Endothelial cell of umbilical vein (primary cell): ENCODE measurements around the gene GDNF. TPM values are rescaled to one million over a fixed set of nuclear protein-coding genes. Genes with fewer than 3 reads are reported as not detected.

ENCODE experiments used
- BruUV-seq: library from RNA; stranded (reverse); fragments of 400-500 nt; replicated peaks from 2 replicates; lab custom pipeline; 2021; lab: Mats Ljungman, UMichigan
- CTCF ChIA-PET: fragments of 300-600, 350-600 bp; sonication (Branson Sonifier 250); formaldehyde crosslinking; loops from one replicate; lab custom pipeline; 2021; ENCODE audit warnings: antibody characterized with exemption, inconsistent platforms; lab: Charles Lee
- POLR2A ChIA-PET: fragments of 300-600, 350-600 bp; sonication (Branson Sonifier 250); formaldehyde crosslinking; loops from one replicate; lab custom pipeline; 2021; ENCODE audit warnings: antibody characterized with exemption, inconsistent platforms; lab: Charles Lee
- DNase-seq: peaks from one replicate; pipeline ENCODE4 v3.0.0-alpha.2; 2011; ENCODE audit warnings: low read depth, low spot score
- FAIRE-seq: peaks from 2 replicates; lab custom pipeline; 2011; peaks lifted over from hg19 to GRCh38; lab: Jason Lieb, UNC
- H2AFZ ChIP-seq: 2 replicates; pipeline ENCODE4 v1.6.0; 2012; ENCODE audit warnings: low read depth, low read length, control low read depth, inconsistent platforms
- H3K27ac ChIP-seq: 2 replicates; pipeline ENCODE4 v1.5.1; 2011; ENCODE audit warnings: low read depth, mild to moderate bottlenecking, control low read depth, low read length, moderate library complexity; ENCODE audit not compliant: insufficient read depth
- H3K27me3 ChIP-seq, 2 experiments: 2 replicates each; pipeline versions ENCODE4 v1.6.0 to v1.6.1; 2011; ENCODE audit warnings: low read length in 2 of 2, mixed read lengths in 1 of 2; ENCODE audit not compliant: control insufficient read depth in 2 of 2, insufficient read depth in 2 of 2
- H3K36me3 ChIP-seq, 2 experiments: 2 replicates in 1 of 2; 3 replicates in 1 of 2; pipeline ENCODE4 v1.5.1; 2011; ENCODE audit warnings: low read length in 2 of 2, mild to moderate bottlenecking in 1 of 2, moderate library complexity in 1 of 2; ENCODE audit not compliant: control insufficient read depth in 2 of 2, insufficient read depth in 2 of 2; ENCODE audit errors: extremely low read depth in 1 of 2
- H3K4me1 ChIP-seq: 3 replicates; pipeline ENCODE4 v1.5.1; 2011; ENCODE audit warnings: mild to moderate bottlenecking, low read length; ENCODE audit not compliant: control insufficient read depth, insufficient read depth; ENCODE audit errors: extremely low read depth
- H3K4me2 ChIP-seq: 2 replicates; pipeline ENCODE4 v1.6.1; 2011; ENCODE audit warnings: low read length, control low read depth, mixed read lengths; ENCODE audit not compliant: insufficient read depth
- H3K4me3 ChIP-seq, 3 experiments: fragments of 200-600 bp in 1 of 3; sonication (generic), shearing (Covaris generic) in 1 of 3; replicated peaks in 1 of 3; 2 replicates each; pipeline ENCODE4 v1.5.1; 2011 to 2016; ENCODE audit warnings: control low read depth in 3 of 3, low read length in 3 of 3, mild to moderate bottlenecking in 2 of 3, inconsistent platforms in 1 of 3, low read depth in 1 of 3, moderate library complexity in 1 of 3; ENCODE audit not compliant: insufficient read depth in 1 of 3
- H3K79me2 ChIP-seq: 2 replicates; pipeline ENCODE4 v1.6.0; 2012; ENCODE audit warnings: low read length, inconsistent platforms; ENCODE audit not compliant: control insufficient read depth, insufficient read depth
- H3K9ac ChIP-seq: replicated peaks from 2 replicates; pipeline ENCODE3; 2011; ENCODE audit warnings: low read length, control low read depth; ENCODE audit not compliant: insufficient read depth; ENCODE audit errors: extremely low read depth
- H3K9me1 ChIP-seq: replicated peaks from 3 replicates; pipeline ENCODE4 v1.6.0; 2011; ENCODE audit warnings: mild to moderate bottlenecking, low read length; ENCODE audit not compliant: control insufficient read depth, insufficient read depth; ENCODE audit errors: extremely low read depth
- H3K9me3 ChIP-seq: replicated peaks from 2 replicates; pipeline ENCODE4 v1.5.1; 2012; ENCODE audit warnings: low read length, inconsistent platforms; ENCODE audit not compliant: control insufficient read depth, insufficient read depth
- H4K20me1 ChIP-seq: replicated peaks from 2 replicates; pipeline ENCODE3; 2011; ENCODE audit warnings: mild to moderate bottlenecking, low read length; ENCODE audit not compliant: control insufficient read depth, insufficient read depth; ENCODE audit errors: extremely low read depth
- CTCF ChIP-seq, 2 donors: IDR thresholded peaks; 1 replicate in 1 of 2; 2 replicates in 1 of 2; pipeline ENCODE4 v1.5.1; 2011; ENCODE audit warnings: low read length in 2 of 2, mild to moderate bottlenecking in 2 of 2, moderate library complexity in 2 of 2, control low read depth in 1 of 2, inconsistent platforms in 1 of 2, low read depth in 1 of 2; ENCODE audit not compliant: insufficient read depth in 1 of 2; ENCODE audit errors: extremely low read depth in 1 of 2
- EZH2 ChIP-seq: IDR thresholded peaks from 2 replicates; pipeline ENCODE4 v1.6.1; 2012; ENCODE audit warnings: borderline replicate concordance, low read depth, mild to moderate bottlenecking, moderate library complexity, low read length, inconsistent platforms; ENCODE audit not compliant: severe bottlenecking
- FOS ChIP-seq: IDR thresholded peaks from 2 replicates; pipeline ENCODE4 v1.6.1; 2011; ENCODE audit warnings: mild to moderate bottlenecking, low read length, moderate library complexity, borderline replicate concordance; ENCODE audit not compliant: insufficient read depth
- GATA2 ChIP-seq: IDR thresholded peaks from 2 replicates; pipeline ENCODE4 v1.7.0; 2011; ENCODE audit warnings: low read depth, mild to moderate bottlenecking, moderate library complexity, mixed read lengths, low read length; ENCODE audit not compliant: insufficient read length, insufficient read depth
- JUN ChIP-seq: IDR thresholded peaks from 2 replicates; pipeline ENCODE4 v1.6.1; 2011; ENCODE audit warnings: borderline replicate concordance, low read depth; ENCODE audit not compliant: insufficient read length, insufficient read depth
- MAX ChIP-seq: IDR thresholded peaks from 2 replicates; pipeline ENCODE4 v1.6.1; 2011; ENCODE audit not compliant: insufficient read depth, insufficient read length
- MYC ChIP-seq: IDR thresholded peaks from one replicate; pipeline ENCODE4 v1.6.1; 2011; ENCODE audit warnings: mild to moderate bottlenecking, low read depth, low read length
- POLR2A ChIP-seq: IDR thresholded peaks from 2 replicates; pipeline ENCODE4 v1.6.1; 2012; ENCODE audit warnings: low read depth, mild to moderate bottlenecking, control low read depth, low read length
- POLR2AphosphoS5 ChIP-seq: IDR thresholded peaks from 2 replicates; pipeline ENCODE4 v1.6.1; 2012; ENCODE audit warnings: low read depth, mild to moderate bottlenecking, control low read depth, low read length, moderate library complexity; ENCODE audit not compliant: insufficient read depth
- dilution Hi-C: fragments of 300-500 bp; cut with MboI; formaldehyde crosslinking; loops from one replicate; pipeline ENCODE4 v1.15.0; 2019; ENCODE audit warnings: low sequenced_read_pairs; ENCODE audit not compliant: extremely low pct_ligation_motif_present
- intact Hi-C: fragments of 100-400 bp; cut with micrococcal nuclease; formaldehyde crosslinking; loops from one replicate; pipeline ENCODE4 v1.10.0; 2022
- polyA plus RNA-seq, 4 experiments: library from polyadenylated mRNA; depleted of rRNA in 3 of 4; stranded (reverse) in 3 of 4; unstranded in 1 of 4; fragments of >200 nt; gene quantifications; 2 replicates each; pipeline versions ENCODE4 v1.2.1 to v1.2.3, GENCODE V29; 2011 to 2012; ENCODE audit warnings: missing spikeins in 1 of 4
- total RNA-seq: library from RNA; stranded (reverse); gene quantifications from 2 replicates; pipeline ENCODE4 v1.2.3, GENCODE V29; 2021

GDNF gene
- total and polyA plus RNA-seq, 2 donors (not counting 3 experiments of a cell fraction or from before 2014, with no cell fraction given): not detected

GRCh38 chr5:37836592-37837413 is 3.0 kb downstream of the GDNF start:
- no TSS peak for BruUV-seq
- dilution Hi-C loops (no loop called here), intact Hi-C loops (loop anchor here (1.0 to 5.0 kb wide), 2 partner anchors 120 to 356 kb away; no protein-coding TSS in a partner anchor)
- no peaks in the 10 kb centered on the region for H3K9me1 ChIP-seq
- DNase-seq (peak; percentile 16), FAIRE-seq (no peak)
- H3K27ac ChIP-seq: no peak overlapping the region
- peaks cover 83 to 96% of the 10 kb centered on the region in 2 experiments for H3K27me3 ChIP-seq
- H3K9me3 ChIP-seq: no peaks in the 10 kb centered on the region
- H3K4me3 ChIP-seq: peak overlapping the region in 2 of 3 experiments; percentile 1 to 14
- H2AFZ ChIP-seq: peak overlapping the region; percentile 44
- POLR2A ChIA-PET: no interaction called here
- peaks cover 24% of the 10 kb centered on the region for H3K4me1 ChIP-seq
- H3K9ac ChIP-seq: no peak overlapping the region
- H3K4me2 ChIP-seq: peak overlapping the region; percentile 52
- H3K36me3 ChIP-seq: no peaks in the 10 kb centered on the region
- TF ChIP-seq POLR2A (no peak), EZH2 (peak; percentile 86)
- H3K79me2 ChIP-seq: no peaks in the 10 kb centered on the region
- H4K20me1 ChIP-seq: no peaks in the 10 kb centered on the region
- CTCF ChIA-PET: interaction anchor here (0.6 to 3.1 kb wide), 16 partner anchors 14 to 424 kb away, joined by 3 to 58 read pairs (median 4); no protein-coding TSS in a partner anchor

GRCh38 chr5:37836235-37836591 is 3.6 kb downstream of the GDNF start:
- BruUV-seq: no TSS peak
- intact Hi-C loops: loop anchor here (5.0 kb wide), 1 partner anchor 119 kb away; no protein-coding TSS in a partner anchor
- ChIA-PET POLR2A (no interaction called here), CTCF (interaction anchor here (0.6 to 3.1 kb wide), 15 partner anchors 13 to 423 kb away, joined by 3 to 58 read pairs (median 4); no protein-coding TSS in a partner anchor)
- Histone ChIP-seq H2AFZ (peak overlapping the region; percentile 44), H3K79me2 (no peaks in the 10 kb centered on the region), H3K4me2 (peak overlapping the region; percentile 52), H3K4me1 (peaks cover 22% of the 10 kb centered on the region), H3K36me3 (no peaks in the 10 kb centered on the region), H3K9ac (no peak overlapping the region), H3K9me3 (no peaks in the 10 kb centered on the region), H3K27me3 (peaks cover 83 to 97% of the 10 kb centered on the region in 2 experiments), H3K27ac (no peak overlapping the region), H4K20me1 (no peaks in the 10 kb centered on the region), H3K9me1 (no peaks in the 10 kb centered on the region), H3K4me3 (peak overlapping the region in 1 of 3 experiments; percentile 1)
- dilution Hi-C loops: no loop called here
- FAIRE-seq (no peak), DNase-seq (peak; percentile 12)
- TF ChIP-seq CTCF (IDR thresholded peaks at IDR 0.05; ENCODE audit: extremely low read depth in 1 of 2, insufficient read depth in 1 of 2, low read depth in 1 of 2, low read length in 2 of 2) (no peak), GATA2 (no peak), MAX (no peak), JUN (no peak), EZH2 (no peak), MYC (no peak), POLR2A (no peak), FOS (no peak), POLR2AphosphoS5 (no peak)
